OCI-LY3 (cell line): ENCODE results near the gene AMIGO2.

Experiments used
- H2AFZ ChIP-seq: fragments of 200-600, 300-600 bp; shearing (Covaris generic); 2 replicates; pipeline ENCODE4 v1.6.0; 2014; ENCODE audit warnings: antibody characterized with exemption, low read depth, low read length
- H3K27ac ChIP-seq: fragments of 200-600, 300-600 bp; sonication (generic); 2 replicates; pipeline ENCODE4 v1.5.1; 2014; ENCODE audit warnings: mild to moderate bottlenecking, low read length, moderate library complexity, mixed read lengths
- H3K27me3 ChIP-seq: fragments of 200-600, 300-600 bp; sonication (generic); 2 replicates; pipeline ENCODE4 v1.6.1; 2014; ENCODE audit warnings: low read depth, low read length, mixed read lengths
- H3K36me3 ChIP-seq: fragments of 200-600, 300-600 bp; sonication (generic); replicated peaks from 2 replicates; pipeline ENCODE3; 2014; ENCODE audit warnings: low read depth, low read length, mixed read lengths
- H3K4me1 ChIP-seq: fragments of 300-600, 200-600 bp; sonication (generic); 2 replicates; pipeline ENCODE4 v1.6.1; 2014; ENCODE audit warnings: low read length, mixed read lengths
- H3K4me2 ChIP-seq: fragments of 200-600, 300-600 bp; sonication (generic); 2 replicates; pipeline ENCODE4 v1.6.1; 2014; ENCODE audit warnings: low read length, mixed read lengths
- H3K4me3 ChIP-seq: fragments of 300-600, 200-600 bp; sonication (generic); 2 replicates; pipeline ENCODE4 v1.5.1; 2014; ENCODE audit warnings: antibody characterized with exemption, mild to moderate bottlenecking, low read length, moderate library complexity
- H3K79me2 ChIP-seq: fragments of 300-600, 200-600 bp; shearing (Covaris generic); 2 replicates; pipeline ENCODE4 v1.6.1; 2014; ENCODE audit warnings: mild to moderate bottlenecking, low read length, mixed read lengths
- H3K9ac ChIP-seq: fragments of 300-600, 200-600 bp; shearing (Covaris generic); 2 replicates; pipeline ENCODE4 v1.6.0; 2014; ENCODE audit warnings: mild to moderate bottlenecking, low read length, moderate library complexity
- H3K9me3 ChIP-seq: fragments of 200-600, 300-600 bp; shearing (Covaris generic); 2 replicates; pipeline ENCODE4 v1.6.1; 2014; ENCODE audit warnings: low read length, mixed read lengths; ENCODE audit not compliant: insufficient read depth
- H4K20me1 ChIP-seq: fragments of 200-600, 300-600 bp; sonication (generic); 2 replicates; pipeline ENCODE4 v1.6.1; 2016; ENCODE audit warnings: low read length, mixed read lengths; ENCODE audit not compliant: insufficient read depth
- CTCF ChIP-seq: fragments of 200-600, 300-600 bp; sonication (generic); IDR thresholded peaks from 2 replicates; pipeline ENCODE4 v1.5.1; 2014; ENCODE audit warnings: antibody characterized with exemption, low read length, low read depth
- EZH2phosphoT487 ChIP-seq: fragments of 200-600 bp; shearing (Covaris generic); IDR thresholded peaks from 2 replicates; pipeline ENCODE4 v1.6.1; 2018; ENCODE audit warnings: antibody characterized with exemption, mixed run types, low read depth

Gene AMIGO2

GRCh38 chr12:47028186-47028585 is 51.6 kb downstream of the AMIGO2 start:
- TF ChIP-seq EZH2phosphoT487 (no peak), CTCF (no peak)
- no peak overlapping the region for H3K9ac ChIP-seq
- H3K9me3 ChIP-seq: no peaks in the 10 kb centered on the region
- no peak overlapping the region for H3K4me2 ChIP-seq
- no peak overlapping the region for H2AFZ ChIP-seq
- H3K27me3 ChIP-seq: no peaks in the 10 kb centered on the region
- H4K20me1 ChIP-seq: no peaks in the 10 kb centered on the region
- peaks cover 15% of the 10 kb centered on the region for H3K4me1 ChIP-seq
- H3K4me3 ChIP-seq: no peak overlapping the region
- no peak overlapping the region for H3K27ac ChIP-seq
- no peaks in the 10 kb centered on the region for H3K36me3 ChIP-seq
- no peaks in the 10 kb centered on the region for H3K79me2 ChIP-seq
